Measurements from ENCODE around the gene ARL15. TPM values are rescaled to one million over a fixed set of nuclear protein-coding genes. Genes with fewer than 3 reads are reported as not detected.

The ARL15 gene
- total and polyA plus RNA-seq, 2 donors (not counting 3 experiments of a cell fraction or from before 2014, with no cell fraction given), result 11.9 to 24.4 TPM

GRCh38 chr5:54243483-54244080, 66.8 kb downstream of the ARL15 start:
- peak overlapping the region; percentile 45 for H3K4me2 ChIP-seq (ENCODE audit: insufficient read depth, low read length)
- no peak overlapping the region for H2AFZ ChIP-seq (ENCODE audit: low read depth, low read length)
- peaks cover 14% of the 10 kb centered on the region for H3K4me1 ChIP-seq (ENCODE audit: control insufficient read depth, extremely low read depth, insufficient read depth, low read length)
- no peaks in the 10 kb centered on the region for H3K9me1 ChIP-seq (replicated peaks; ENCODE audit: control insufficient read depth, extremely low read depth, insufficient read depth, low read length)
- no peak overlapping the region for H3K27ac ChIP-seq (ENCODE audit: insufficient read depth, low read depth, low read length)
- no peaks in the 10 kb centered on the region for H4K20me1 ChIP-seq (replicated peaks; ENCODE audit: control insufficient read depth, extremely low read depth, insufficient read depth, low read length)
- H3K36me3 ChIP-seq (ENCODE audit: control insufficient read depth in 2 of 2, extremely low read depth in 1 of 2, insufficient read depth in 2 of 2, low read length in 2 of 2), result no peaks in the 10 kb centered on the region
- peaks cover 0 to 1% of the 10 kb centered on the region in 2 experiments for H3K27me3 ChIP-seq (ENCODE audit: control insufficient read depth in 2 of 2, insufficient read depth in 2 of 2, low read length in 2 of 2)
- TF ChIP-seq CTCF (IDR thresholded peaks at IDR 0.05; ENCODE audit: extremely low read depth in 1 of 2, insufficient read depth in 1 of 2, low read depth in 1 of 2, low read length in 2 of 2), result peak; percentile 44 to 48
- TF ChIP-seq MAX (IDR thresholded peaks at IDR 0.05; ENCODE audit: insufficient read depth, insufficient read length), result no peak
- no peaks in the 10 kb centered on the region for H3K79me2 ChIP-seq (ENCODE audit: control insufficient read depth, insufficient read depth, low read length)
- FAIRE-seq, result peak; percentile 81
- POLR2A ChIA-PET, result interaction anchor here (1.2 kb wide), 1 partner anchor 67 kb away, joined by 7 read pairs; the partner anchor contains the start of gene ARL15
- no TSS peak for BruUV-seq (replicated peaks)
- no peak overlapping the region for H3K4me3 ChIP-seq (replicated peaks in 1 of 3; ENCODE audit: insufficient read depth in 1 of 3, low read depth in 1 of 3, low read length in 3 of 3)
- H3K9ac ChIP-seq (replicated peaks; ENCODE audit: extremely low read depth, insufficient read depth, low read length), result no peak overlapping the region
- H3K9me3 ChIP-seq (replicated peaks; ENCODE audit: control insufficient read depth, insufficient read depth, low read length), result no peaks in the 10 kb centered on the region
- intact Hi-C loops (cut with micrococcal nuclease) (loop anchor here (1.0 to 10.0 kb wide), 6 partner anchors 67 to 917 kb away; partner anchors contain the start of genes ARL15, GPX8 and SNX18), dilution Hi-C loops (cut with MboI; ENCODE audit: extremely low pct_ligation_motif_present, low sequenced_read_pairs) (no loop called here)
- CTCF ChIA-PET, result interaction anchor here (0.5 to 2.9 kb wide), 65 partner anchors 9 to 952 kb away, joined by 3 to 151 read pairs (median 4); partner anchors contain the start of genes ARL15, GPX8 and SNX18
- peak; percentile 47 for DNase-seq (ENCODE audit: low read depth, low spot score)

- DNase-seq (ENCODE audit: low read depth, low spot score) (no peak), FAIRE-seq (no peak)
- no TSS peak for BruUV-seq (replicated peaks)
- Histone ChIP-seq H3K36me3 (ENCODE audit: control insufficient read depth in 2 of 2, extremely low read depth in 1 of 2, insufficient read depth in 2 of 2, low read length in 2 of 2) (no peaks in the 10 kb centered on the region), H3K4me2 (ENCODE audit: insufficient read depth, low read length) (no peak overlapping the region), H3K9me3 (replicated peaks; ENCODE audit: control insufficient read depth, insufficient read depth, low read length) (no peaks in the 10 kb centered on the region), H3K4me1 (ENCODE audit: control insufficient read depth, extremely low read depth, insufficient read depth, low read length) (peaks cover 13% of the 10 kb centered on the region), H4K20me1 (replicated peaks; ENCODE audit: control insufficient read depth, extremely low read depth, insufficient read depth, low read length) (no peaks in the 10 kb centered on the region), H3K9me1 (replicated peaks; ENCODE audit: control insufficient read depth, extremely low read depth, insufficient read depth, low read length) (no peaks in the 10 kb centered on the region), H3K27ac (ENCODE audit: insufficient read depth, low read depth, low read length) (no peak overlapping the region), H2AFZ (ENCODE audit: low read depth, low read length) (no peak overlapping the region), H3K27me3 (ENCODE audit: control insufficient read depth in 2 of 2, insufficient read depth in 2 of 2, low read length in 2 of 2) (peaks cover 0 to 3% of the 10 kb centered on the region in 2 experiments), H3K79me2 (ENCODE audit: control insufficient read depth, insufficient read depth, low read length) (no peaks in the 10 kb centered on the region), H3K4me3 (replicated peaks in 1 of 3; ENCODE audit: insufficient read depth in 1 of 3, low read depth in 1 of 3, low read length in 3 of 3) (no peak overlapping the region), H3K9ac (replicated peaks; ENCODE audit: extremely low read depth, insufficient read depth, low read length) (no peak overlapping the region)
- ChIA-PET POLR2A (no interaction called here), CTCF (interaction anchor here (2.9 kb wide), 1 partner anchor 177 kb away, joined by 151 read pairs; no protein-coding TSS in a partner anchor)
- intact Hi-C loops (cut with micrococcal nuclease) (loop anchor here (2.0 to 10.0 kb wide), 2 partner anchors 69 to 603 kb away; partner anchors contain the start of gene ARL15), dilution Hi-C loops (cut with MboI; ENCODE audit: extremely low pct_ligation_motif_present, low sequenced_read_pairs) (no loop called here)
- TF ChIP-seq FOS (IDR thresholded peaks at IDR 0.05; ENCODE audit: borderline replicate concordance, insufficient read depth, low read length) (no peak), POLR2A (IDR thresholded peaks at IDR 0.05; ENCODE audit: low read depth, low read length) (no peak), CTCF (IDR thresholded peaks at IDR 0.05; ENCODE audit: extremely low read depth in 1 of 2, insufficient read depth in 1 of 2, low read depth in 1 of 2, low read length in 2 of 2) (no peak), POLR2AphosphoS5 (IDR thresholded peaks at IDR 0.05; ENCODE audit: insufficient read depth, low read depth, low read length) (no peak), MAX (IDR thresholded peaks at IDR 0.05; ENCODE audit: insufficient read depth, insufficient read length) (no peak), MYC (IDR thresholded peaks at IDR 0.05; ENCODE audit: low read depth, low read length) (no peak), GATA2 (IDR thresholded peaks at IDR 0.05; ENCODE audit: insufficient read depth, insufficient read length, low read depth, low read length) (no peak)
These were observed 68.1 kb downstream of the ARL15 start for GRCh38 chr5:54242297-54242696.

All from endothelial cell of umbilical vein (primary cell).